NCI-H748 (cell line): ENCODE data around the gene PHC3.
"Not testable (repeated sequence)": the region's sequence is repeated elsewhere in the genome, so short reads cannot be mapped to it uniquely, and the experiment has no call there.

Experiments used
- DNase-seq: peaks from one replicate; lab custom pipeline; 2025; ENCODE audit not compliant: unreplicated experiment; lab: John Stamatoyannopoulos, UW

PHC3 gene, protein sequence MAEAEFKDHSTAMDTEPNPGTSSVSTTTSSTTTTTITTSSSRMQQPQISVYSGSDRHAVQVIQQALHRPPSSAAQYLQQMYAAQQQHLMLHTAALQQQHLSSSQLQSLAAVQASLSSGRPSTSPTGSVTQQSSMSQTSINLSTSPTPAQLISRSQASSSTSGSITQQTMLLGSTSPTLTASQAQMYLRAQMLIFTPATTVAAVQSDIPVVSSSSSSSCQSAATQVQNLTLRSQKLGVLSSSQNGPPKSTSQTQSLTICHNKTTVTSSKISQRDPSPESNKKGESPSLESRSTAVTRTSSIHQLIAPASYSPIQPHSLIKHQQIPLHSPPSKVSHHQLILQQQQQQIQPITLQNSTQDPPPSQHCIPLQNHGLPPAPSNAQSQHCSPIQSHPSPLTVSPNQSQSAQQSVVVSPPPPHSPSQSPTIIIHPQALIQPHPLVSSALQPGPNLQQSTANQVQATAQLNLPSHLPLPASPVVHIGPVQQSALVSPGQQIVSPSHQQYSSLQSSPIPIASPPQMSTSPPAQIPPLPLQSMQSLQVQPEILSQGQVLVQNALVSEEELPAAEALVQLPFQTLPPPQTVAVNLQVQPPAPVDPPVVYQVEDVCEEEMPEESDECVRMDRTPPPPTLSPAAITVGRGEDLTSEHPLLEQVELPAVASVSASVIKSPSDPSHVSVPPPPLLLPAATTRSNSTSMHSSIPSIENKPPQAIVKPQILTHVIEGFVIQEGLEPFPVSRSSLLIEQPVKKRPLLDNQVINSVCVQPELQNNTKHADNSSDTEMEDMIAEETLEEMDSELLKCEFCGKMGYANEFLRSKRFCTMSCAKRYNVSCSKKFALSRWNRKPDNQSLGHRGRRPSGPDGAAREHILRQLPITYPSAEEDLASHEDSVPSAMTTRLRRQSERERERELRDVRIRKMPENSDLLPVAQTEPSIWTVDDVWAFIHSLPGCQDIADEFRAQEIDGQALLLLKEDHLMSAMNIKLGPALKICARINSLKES

DNA sequence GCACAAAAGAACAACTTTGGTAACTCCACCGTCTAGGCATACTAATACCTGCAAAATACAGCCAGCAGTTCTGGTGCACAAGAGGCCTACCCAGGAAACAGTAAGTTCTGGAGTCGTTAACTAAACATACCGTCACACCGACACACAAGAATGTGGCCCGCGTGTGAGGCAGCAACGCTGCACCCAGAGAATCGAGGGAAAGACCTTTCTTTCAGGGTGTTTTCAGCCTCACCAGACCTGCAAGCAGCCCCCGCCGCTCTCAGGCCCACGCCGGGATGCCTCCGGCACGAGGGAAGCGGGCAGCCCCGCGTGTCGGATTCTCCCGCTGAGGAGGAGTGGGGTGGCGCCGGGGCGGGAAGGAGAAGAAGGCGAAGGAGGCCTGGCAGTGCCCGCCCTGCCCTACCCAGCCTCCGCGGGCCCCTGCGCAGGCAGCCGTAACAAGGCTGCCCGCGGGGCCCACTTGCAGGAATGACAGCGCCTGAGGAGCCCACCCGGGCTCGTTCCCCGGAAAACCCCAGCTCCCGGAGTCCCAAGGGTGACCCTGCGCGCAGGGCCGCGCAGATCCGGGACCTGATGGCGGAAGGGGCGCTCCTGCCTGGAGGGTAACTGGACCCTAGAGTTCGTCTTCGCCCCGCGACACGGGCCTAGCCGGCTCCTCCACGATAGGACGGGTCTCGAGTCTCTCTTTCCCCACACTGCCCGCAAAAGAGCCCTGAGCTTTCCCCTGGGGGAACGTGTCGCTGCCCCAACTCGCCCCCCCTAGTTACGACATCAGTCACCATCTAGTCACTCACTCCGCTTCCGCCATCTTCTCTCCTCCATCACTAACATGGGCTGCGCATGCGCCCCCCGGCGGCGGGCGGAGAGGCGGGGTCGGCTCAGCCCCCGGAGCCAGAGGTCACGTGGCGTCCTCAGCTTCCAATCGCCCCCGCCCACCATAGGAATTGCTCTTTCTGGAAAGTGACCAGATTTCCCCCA is at the start of gene PHC3:
Gene PHC3 (minus strand): TSS at position 826 of the 978 bp plus-strand sequence. CDS start 18 bp downstream, at position 808.
- DNase-seq: peak; percentile 82

DNA sequence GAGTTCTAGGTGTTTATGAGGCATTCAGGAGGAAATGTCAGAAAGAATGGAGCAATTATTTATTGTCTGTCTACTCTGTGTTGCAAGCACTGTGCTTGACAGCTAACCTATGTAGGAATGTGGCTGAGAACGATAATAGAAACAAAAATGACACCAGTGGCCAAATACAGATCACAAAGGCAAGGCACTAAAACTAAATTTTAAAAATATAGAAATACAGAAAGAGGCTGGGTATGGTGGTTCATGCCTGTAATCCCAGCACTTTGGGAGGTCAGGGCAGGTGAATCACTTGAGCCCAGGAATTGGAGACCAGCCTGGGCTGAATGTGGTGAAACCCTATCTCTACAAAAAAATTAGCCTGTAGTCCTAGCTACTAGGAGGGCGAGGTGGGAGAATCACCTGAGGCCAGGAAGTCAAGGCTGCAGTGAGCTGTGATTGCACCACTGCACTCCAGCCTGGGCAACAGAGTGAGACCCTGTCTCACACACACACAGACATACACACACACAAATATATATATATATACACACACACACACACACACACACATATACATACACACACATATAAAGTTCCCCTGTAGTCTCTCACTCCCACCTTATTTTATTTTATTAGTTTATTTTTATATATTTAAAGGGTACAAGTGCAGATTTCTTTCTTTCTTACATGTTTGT is 46.7 kb upstream of the PHC3 start:
- DNase-seq: no peak

DNA sequence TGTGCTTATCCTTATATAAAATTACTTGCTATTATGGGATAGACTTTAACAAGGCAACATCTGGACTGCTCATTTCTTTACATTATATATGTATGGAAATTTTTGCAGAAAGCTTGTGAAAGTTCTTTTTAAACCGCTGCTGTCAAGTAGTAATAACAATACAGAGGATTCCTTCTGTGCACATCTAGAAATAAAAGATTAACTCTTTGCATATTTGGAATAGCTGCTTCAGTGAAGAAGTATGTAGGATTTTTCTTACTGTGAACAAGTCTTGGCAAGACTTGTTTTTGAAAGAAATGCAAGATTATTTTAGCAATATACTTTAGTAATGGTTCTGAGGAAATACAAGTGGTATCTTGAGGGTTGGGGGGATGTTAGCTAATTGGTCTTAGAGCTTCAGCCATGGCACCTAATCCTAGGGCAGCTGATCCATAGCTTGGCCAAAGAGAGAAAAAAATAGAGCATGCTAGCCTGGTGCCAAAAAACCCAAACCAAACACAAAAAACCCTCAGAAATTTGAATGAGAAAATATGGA is 45.0 kb upstream of the PHC3 start:
- DNase-seq: no peak

DNA sequence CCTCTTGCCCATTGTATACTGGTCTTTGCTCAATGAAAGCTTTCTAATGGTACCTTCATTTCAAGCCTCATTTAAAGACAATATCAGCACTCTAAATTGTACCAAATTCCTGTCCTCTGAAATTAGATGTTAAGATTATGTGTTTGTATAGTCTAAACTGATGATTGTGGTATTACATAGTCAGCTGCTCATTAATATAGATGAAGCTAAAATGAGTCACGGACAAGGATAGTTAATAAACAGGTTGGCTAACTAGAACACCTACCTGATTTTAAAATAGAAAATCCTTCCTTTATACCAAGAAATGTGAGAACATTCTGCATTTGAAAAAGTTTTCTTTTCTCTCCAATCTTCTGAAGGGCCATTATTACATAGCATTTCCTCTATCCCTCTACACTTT is 43.6 kb upstream of the PHC3 start:
- DNase-seq: no peak

DNA sequence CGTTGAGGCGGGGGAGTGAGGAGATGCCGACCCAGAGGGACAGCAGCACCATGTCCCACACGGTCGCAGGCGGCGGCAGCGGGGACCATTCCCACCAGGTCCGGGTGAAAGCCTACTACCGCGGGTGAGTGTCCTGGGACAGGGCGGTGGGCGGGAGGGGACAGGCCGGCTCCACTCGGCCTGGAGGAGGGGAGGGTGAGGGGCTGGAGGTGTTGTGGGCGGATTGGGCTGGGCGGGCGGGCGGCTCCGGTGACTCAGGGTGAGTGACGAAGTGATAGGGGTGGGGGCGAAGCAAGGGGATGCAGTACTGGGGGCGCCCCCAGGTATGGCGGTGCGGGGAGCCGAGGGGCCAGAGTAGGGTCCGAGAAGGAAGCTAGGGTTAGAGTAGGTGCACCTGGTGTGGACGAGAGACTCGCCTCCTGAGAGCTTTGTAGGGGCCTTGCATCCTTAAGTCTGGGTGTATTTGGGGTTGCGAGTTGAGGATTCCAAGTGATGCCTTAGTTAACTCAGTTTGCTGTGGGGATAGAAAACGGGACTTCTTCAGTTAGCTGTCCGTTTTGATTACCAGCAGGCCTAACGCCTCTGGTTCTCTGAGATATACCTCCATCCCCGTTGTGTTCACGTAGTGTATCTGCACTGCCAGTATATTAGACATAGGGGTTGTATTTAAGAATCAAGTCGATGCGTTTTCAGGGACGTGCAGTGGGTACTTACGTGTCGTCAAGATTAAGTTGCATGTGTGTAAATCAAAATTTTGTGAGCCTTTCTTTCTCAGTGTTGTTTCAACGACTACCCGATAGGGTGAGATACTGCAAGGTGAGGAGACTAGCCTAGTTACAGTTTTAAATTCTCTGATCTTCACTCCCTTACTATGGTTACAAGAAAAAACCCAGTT is 41.4 kb upstream of the PHC3 start:
- peak; percentile 29 for DNase-seq

DNA sequence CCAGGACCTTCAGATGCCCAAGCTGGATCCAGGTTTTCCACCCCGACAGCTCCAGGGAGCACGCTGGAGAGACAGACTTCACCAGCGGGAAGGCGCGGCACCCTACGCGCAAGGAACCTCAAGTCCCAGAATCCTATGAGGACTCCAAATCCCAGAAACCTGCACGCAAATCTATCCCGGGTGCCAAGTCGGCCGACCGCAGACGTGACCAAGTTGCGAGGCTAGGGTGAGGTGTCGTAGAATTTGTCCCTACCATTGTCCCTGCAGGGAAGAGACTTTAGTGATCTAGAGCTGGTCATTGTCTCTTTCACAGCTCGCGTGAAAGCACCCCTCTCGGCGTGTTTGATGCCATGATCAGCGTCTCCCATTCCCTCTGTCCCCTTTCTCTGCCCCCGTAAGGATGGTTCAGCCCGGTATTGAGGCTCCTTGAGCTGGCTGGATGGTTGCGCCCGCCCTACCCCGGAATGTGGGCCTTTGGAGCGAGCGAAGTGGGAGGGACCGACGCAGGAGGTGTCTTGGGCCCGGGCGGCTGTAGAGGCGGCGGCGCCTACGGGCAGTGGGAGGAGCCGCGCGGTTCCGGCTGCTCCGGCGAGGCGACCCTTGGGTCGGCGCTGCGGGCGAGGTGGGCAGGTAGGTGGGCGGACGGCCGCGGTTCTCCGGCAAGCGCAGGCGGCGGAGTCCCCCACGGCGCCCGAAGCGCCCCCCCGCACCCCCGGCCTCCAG is 40.6 kb upstream of the PHC3 start, which contains the start of gene PRKCI:
Gene PRKCI (plus strand): TSS at position 501 of the 723 bp plus-strand sequence. CDS start 246 bp downstream, outside the sequence.
- DNase-seq: peak; percentile 93

DNA sequence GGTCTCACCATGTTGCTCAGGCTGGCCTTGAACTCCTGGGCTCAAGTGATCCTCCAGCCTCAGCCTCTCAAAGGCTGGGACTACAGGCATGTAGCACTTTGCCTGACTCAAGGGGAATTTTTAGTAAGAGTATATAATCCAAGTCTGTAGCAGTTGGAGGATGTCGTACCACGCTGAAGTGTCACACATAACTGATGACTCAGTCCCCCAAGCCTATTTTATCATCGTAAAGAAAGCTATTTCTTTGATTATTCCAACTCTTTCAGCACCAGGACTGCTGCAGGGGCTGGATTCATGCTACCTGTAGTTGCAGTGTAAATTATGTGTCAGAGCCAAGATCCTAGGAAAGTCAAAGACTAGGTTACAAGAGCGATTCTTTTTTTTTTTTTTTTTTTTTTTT is 39.3 kb upstream of the PHC3 start:
- no peak for DNase-seq

DNA sequence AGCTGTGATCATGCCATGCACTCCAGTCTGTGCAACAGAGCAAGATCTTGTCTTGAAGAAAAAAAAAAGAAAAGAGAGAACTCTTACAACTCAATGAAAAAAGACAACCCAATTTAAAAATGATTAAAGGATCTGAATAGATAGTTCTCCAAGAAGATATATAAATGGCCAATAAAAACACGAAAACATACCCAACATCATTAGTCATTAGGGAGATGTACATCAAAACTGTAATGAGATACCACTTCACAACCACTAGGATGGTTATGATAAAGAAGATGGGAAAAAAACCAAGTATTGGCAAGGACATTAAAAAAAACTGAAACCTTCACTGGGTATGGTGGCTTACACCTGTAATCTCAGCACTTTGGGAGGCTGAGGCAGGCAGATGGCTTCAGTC is 38.3 kb upstream of the PHC3 start:
- DNase-seq: no peak

DNA sequence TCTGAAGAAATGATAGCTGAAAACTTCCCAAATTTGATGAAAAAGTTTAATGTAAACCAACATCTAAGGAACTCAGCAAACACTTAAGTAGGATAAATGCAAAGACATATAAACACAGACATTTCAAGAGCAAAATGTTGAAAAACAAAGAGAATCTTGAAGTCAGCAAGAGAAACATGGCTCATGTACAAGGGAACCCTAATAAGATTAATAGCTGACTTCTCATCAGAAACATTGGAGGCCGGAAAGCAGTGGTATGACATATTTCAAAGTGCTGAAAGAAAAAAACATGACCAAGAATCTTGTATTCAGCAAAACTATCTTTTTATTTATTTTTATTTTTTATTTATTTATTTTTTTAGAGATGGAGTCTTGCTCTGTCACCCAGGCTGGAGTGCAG is 30.1 kb upstream of the PHC3 start:
- DNase-seq: no peak

DNA sequence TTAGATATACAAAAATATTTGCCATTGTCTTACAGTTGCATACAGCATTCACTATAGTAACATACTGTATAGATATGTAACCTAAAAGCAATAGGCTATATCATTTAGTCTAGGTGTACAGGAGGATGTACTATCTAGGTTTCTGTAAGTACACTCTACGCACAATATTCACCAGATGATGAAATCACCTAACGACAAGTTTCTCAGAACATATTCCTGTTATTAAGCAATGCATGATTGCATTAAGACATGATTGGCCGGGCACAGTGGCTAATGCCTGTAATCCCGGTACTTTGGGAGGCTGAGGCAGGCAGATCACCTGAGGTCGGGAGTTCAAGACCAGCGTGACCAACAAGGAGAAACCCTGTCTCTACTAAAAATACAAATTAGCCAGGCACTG is 26.2 kb upstream of the PHC3 start:
- no peak for DNase-seq

DNA sequence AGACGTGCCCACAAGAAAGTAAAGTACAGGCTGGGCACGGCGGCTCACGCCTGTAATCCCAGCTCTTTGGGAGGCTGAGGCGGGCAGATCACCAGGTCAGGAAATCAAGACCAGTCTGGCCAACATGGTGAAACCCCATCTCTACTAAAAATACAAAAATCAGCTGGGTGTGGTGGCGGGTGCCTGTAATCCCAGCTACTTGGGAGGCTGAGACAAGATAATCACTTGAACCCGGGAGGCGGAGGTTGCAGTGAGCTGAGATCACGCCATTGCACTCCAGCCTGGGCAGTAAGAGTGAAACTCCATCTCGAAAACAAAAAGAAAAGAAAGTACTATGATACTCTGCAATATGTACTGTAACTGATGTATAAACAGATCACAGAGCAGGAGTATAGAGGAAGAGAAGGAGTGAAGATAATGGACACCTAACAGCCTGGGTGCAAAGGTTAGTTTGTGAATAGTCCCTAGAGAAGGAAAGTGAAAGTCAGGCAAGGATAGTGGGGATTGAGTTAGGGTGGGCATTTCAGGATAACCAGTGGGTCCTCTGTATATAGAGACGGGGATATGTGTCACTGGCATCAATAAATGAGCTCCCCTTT is 24.7 kb upstream of the PHC3 start:
- not testable (repeated sequence) for DNase-seq

DNA sequence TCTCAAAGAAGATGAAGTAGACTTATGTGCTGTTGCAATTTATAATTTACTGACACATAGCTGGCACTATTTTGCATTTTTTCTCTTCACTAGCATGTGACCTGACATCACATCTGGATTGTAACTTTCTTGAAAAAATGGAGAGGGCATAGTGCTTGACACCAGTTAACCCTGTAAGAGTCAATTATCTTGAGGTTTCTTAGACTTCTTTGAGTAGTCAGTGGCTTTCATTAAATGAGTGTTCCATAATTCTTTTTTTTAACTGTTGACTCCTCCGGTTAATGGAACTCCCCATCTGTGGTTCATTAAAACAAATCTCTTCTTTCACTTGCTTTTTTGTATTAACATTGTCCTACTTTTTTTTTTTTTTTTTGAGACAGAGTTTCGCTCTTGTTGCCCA is 23.8 kb upstream of the PHC3 start:
- no peak for DNase-seq

DNA sequence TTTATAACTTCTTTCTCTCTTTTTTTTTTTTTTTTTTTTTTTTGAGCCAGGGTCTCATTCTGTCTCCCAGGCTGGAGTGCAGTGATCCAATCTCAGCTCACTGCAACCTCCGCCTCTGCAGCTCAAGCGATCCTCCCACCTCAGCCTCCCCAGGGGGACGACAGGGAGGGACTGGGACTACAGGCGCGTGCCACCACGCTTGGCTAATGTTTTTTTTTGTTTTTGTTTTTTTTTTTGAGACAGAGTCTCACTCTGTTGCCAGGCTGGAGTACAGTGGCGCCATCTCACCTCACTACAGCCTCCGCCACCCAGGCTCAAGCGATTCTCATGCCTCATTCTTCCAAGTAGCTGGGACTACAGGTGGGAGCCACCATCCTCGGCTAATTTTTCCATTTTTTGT is 23.0 kb upstream of the PHC3 start:
- DNase-seq: no peak

DNA sequence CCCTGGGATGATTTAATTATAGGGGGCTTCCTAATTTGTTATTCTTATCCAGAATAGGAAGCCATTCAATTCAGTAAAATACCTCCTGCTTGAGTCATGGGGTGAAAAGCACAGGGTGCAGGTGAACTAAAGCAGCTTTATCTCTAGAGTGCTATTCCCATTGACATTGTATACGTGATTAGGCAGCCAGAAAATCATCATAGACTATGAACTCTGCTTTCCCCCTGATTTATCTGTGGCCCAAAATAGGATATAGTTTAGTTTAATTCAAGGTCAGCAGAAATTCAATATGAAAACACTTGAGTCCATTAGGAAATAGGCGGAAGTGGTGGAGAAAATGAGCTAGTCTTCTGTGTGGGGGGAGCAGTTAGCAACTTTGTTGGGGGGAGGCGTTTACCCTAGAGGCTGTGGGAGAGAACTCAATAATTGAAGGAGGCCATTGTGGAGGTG is 22.5 kb upstream of the PHC3 start:
- peak; percentile 7 for DNase-seq

DNA sequence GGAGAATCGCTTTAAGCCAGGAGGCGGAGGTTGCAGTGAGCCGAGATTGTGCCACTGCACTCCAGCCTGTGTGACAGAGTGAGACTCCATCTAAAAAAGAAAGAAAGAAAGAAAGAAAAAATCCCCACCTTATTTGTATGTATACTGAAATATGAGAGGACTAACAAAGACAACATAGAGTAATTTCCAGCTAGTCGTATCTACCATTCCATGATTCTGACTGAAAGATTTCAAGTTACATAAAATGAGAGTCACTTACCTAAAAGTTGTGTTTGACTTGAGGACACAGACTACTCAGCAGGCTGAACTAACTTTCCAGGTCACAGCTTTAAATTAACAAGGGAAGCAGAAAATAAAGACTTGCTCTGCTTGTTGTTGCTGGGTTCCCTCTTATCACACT is 21.9 kb upstream of the PHC3 start:
- no peak for DNase-seq

DNA sequence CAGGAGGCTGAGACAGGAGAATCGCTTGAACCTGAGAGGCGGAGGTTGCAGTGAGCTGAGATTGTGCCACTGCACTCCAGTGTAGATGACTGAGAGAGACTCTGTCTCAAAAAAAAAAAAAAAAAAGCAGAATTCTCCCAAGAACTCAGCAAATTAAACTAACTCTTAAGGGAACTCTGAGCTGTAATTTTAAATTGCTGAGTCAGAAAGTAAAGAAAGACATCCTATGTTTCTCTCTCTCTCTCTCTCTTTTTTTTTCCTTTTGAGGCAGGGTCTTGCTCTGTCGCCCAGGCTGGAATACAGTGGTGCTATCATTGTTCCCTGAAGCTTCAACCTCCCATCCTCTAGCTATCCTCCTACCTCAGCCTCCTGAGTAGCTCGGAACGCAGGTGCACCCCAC is 20.0 kb upstream of the PHC3 start:
- no peak for DNase-seq

DNA sequence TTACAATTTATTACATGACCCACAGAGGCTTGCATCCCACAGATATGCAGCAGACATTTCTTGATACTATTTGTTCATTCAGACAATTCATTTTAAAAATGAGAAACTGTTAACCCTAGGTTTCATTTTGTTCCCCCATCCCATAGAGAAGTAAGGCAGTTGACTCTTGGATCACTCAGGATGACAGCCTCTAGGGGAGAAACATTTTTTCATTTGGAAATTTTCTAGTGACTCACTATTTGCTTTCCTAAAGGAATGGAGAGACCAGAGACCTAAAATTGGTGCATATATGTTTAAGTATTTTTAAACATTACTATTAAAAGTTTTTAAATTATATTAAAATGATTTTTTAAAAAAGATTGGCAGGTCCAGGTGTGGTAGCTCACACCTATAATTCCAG is 19.5 kb upstream of the PHC3 start:
- no peak for DNase-seq

DNA sequence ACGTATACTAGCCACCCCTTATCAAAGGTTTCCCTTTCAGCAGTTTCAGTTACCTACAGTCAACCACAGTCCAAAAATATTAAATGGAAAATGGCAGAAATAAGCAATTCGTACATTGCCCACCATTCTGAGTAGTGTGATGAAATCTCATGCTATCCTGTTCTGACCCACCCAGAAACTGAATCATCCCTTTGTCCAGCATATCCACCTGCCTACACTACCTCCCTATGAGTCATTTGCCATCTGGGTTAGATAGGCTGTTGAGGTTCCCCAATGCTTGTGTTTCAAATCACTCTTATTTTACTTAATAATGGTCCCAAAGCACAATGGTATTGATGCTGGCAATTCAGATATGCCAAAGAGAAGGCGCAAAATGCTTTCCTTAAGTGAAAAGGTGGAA is 15.3 kb upstream of the PHC3 start:
- no peak for DNase-seq
